ENCODE data around the gene HEXA. TPM values are rescaled to one million over a fixed set of nuclear protein-coding genes. Genes with fewer than 3 reads are reported as not detected.
A peak's percentile ranks its signal among the peaks of the same experiment; 100 is the strongest.
"Not testable (repeated sequence)": the region's sequence is repeated elsewhere in the genome, so short reads cannot be mapped to it uniquely, and the experiment has no call there.

Gene HEXA
- total RNA-seq (10 to 100 TPM; 81.9 to 98.1 (median 93.3) TPM), polyA plus RNA-seq (66.6 TPM)
- long read RNA-seq, donor 1, full-length matches to known transcripts = 136 of 149 reads
- long read RNA-seq, donor 1, partial matches to known transcripts = 5 of 149 reads
- long read RNA-seq, donor 1, other reads (novel, unspliced or antisense) = 8 of 149 reads
- long read RNA-seq, donor 2, full-length matches to known transcripts = 58 of 68 reads
- long read RNA-seq, donor 2, partial matches to known transcripts = 6 of 68 reads
- long read RNA-seq, donor 2, other reads (novel, unspliced or antisense) = 4 of 68 reads
- long read RNA-seq, donor 3, full-length matches to known transcripts = 409 of 446 reads
- long read RNA-seq, donor 3, partial matches to known transcripts = 11 of 446 reads
- long read RNA-seq, donor 3, other reads (novel, unspliced or antisense) = 26 of 446 reads
- long read RNA-seq, donor 4, full-length matches to known transcripts = 81 of 91 reads
- long read RNA-seq, donor 4, partial matches to known transcripts = 3 of 91 reads
- long read RNA-seq, donor 4, other reads (novel, unspliced or antisense) = 7 of 91 reads

- intact Hi-C loops (cut with DNase I) = no loop called here
- ATAC-seq (peak; percentile 97 to 98), DNase-seq (peak; percentile 99 to 100 (median 100))
- Histone ChIP-seq H3K4me1 (ENCODE audit: control insufficient read depth, insufficient read depth, low read length) (peaks cover 5% of the 10 kb centered on the region), H3K27ac (ENCODE audit: low read length) (peak within 1 kb of the TSS; percentile 80), H3K4me3 (ENCODE audit: low read length) (peak within 1 kb of the TSS; percentile 65), H3K27me3 (ENCODE audit: control insufficient read depth, insufficient read depth) (no peaks in the 10 kb centered on the region), H3K9me3 (ENCODE audit: control insufficient read depth, low read length) (no peaks in the 10 kb centered on the region)
- WGBS = under 1% methylated on average over 50 of the region's 50 CpGs
These were observed at the start of gene HEXA for GRCh38 chr15:72375846-72376581. HEXA (minus strand) TSS chr15:72376014; CDS start chr15:72375972, 42 bp downstream.

GRCh38 chr15:72423256-72423655 is 47.4 kb upstream of the HEXA start:
- Histone ChIP-seq H3K9me3 (ENCODE audit: control insufficient read depth, low read length) (no peaks in the 10 kb centered on the region), H3K4me1 (ENCODE audit: control insufficient read depth, insufficient read depth, low read length) (no peaks in the 10 kb centered on the region), H3K27ac (ENCODE audit: low read length) (no peak overlapping the region), H3K27me3 (ENCODE audit: control insufficient read depth, insufficient read depth) (no peaks in the 10 kb centered on the region), H3K4me3 (ENCODE audit: low read length) (no peak overlapping the region)
- DNase-seq (no peak), ATAC-seq (no peak)
- intact Hi-C loops (cut with DNase I) = no loop called here
- 65% methylated on average over 2 of the region's 2 CpGs for WGBS

- H3K27me3 ChIP-seq (ENCODE audit: control insufficient read depth, insufficient read depth) = no peaks in the 10 kb centered on the region
- DNase-seq = no peak
- 62% methylated on average over 1 of the region's 1 CpG for WGBS
- H3K4me1 ChIP-seq (ENCODE audit: control insufficient read depth, insufficient read depth, low read length) = no peaks in the 10 kb centered on the region
- H3K4me3 ChIP-seq (ENCODE audit: low read length) = no peak overlapping the region
- no peak overlapping the region for H3K27ac ChIP-seq (ENCODE audit: low read length)
- ATAC-seq = no peak
- no peaks in the 10 kb centered on the region for H3K9me3 ChIP-seq (ENCODE audit: control insufficient read depth, low read length)
- intact Hi-C loops (cut with DNase I) = no loop called here
These were observed 45.7 kb upstream of the HEXA start for GRCh38 chr15:72421484-72421883.

GRCh38 chr15:72420576-72420975 is 44.8 kb upstream of the HEXA start:
- intact Hi-C loops (cut with DNase I) = no loop called here
- H3K4me1 ChIP-seq (ENCODE audit: control insufficient read depth, insufficient read depth, low read length) = no peaks in the 10 kb centered on the region
- ATAC-seq (no peak), DNase-seq (no peak)
- 66% methylated on average over 2 of the region's 2 CpGs for WGBS
- H3K4me3 ChIP-seq (ENCODE audit: low read length) = no peak overlapping the region
- no peaks in the 10 kb centered on the region for H3K9me3 ChIP-seq (ENCODE audit: control insufficient read depth, low read length)
- H3K27me3 ChIP-seq (ENCODE audit: control insufficient read depth, insufficient read depth) = no peaks in the 10 kb centered on the region
- no peak overlapping the region for H3K27ac ChIP-seq (ENCODE audit: low read length)

- not testable (repeated sequence) for H3K4me1 ChIP-seq (ENCODE audit: control insufficient read depth, insufficient read depth, low read length)
These were observed 44.0 kb upstream of the HEXA start for GRCh38 chr15:72419768-72420167.

GRCh38 chr15:72415304-72415703 is 39.5 kb upstream of the HEXA start:
- WGBS = 60% methylated on average over 2 of the region's 2 CpGs
- DNase-seq (no peak), ATAC-seq (no peak)
- Histone ChIP-seq H3K27me3 (ENCODE audit: control insufficient read depth, insufficient read depth) (no peaks in the 10 kb centered on the region), H3K27ac (ENCODE audit: low read length) (no peak overlapping the region), H3K4me3 (ENCODE audit: low read length) (no peak overlapping the region), H3K9me3 (ENCODE audit: control insufficient read depth, low read length) (no peaks in the 10 kb centered on the region), H3K4me1 (ENCODE audit: control insufficient read depth, insufficient read depth, low read length) (no peaks in the 10 kb centered on the region)
- intact Hi-C loops (cut with DNase I) = no loop called here

More at GRCh38 chr15:72419768-72420167, 44.0 kb upstream of the HEXA start:
- H3K4me3 ChIP-seq (ENCODE audit: low read length); intact Hi-C loops (cut with DNase I); H3K27ac ChIP-seq (ENCODE audit: low read length); ATAC-seq; H3K27me3 ChIP-seq (ENCODE audit: control insufficient read depth, insufficient read depth); H3K9me3 ChIP-seq (ENCODE audit: control insufficient read depth, low read length); DNase-seq: not testable (repeated sequence)
- WGBS = 80% methylated on average over 3 of the region's 3 CpGs

GRCh38 chr15:72413337-72413736 is 37.5 kb upstream of the HEXA start:
- intact Hi-C loops (cut with DNase I) = not testable (repeated sequence)
- 80% methylated on average over 3 of the region's 3 CpGs for WGBS

GRCh38 chr15:72411544-72411943 is 35.7 kb upstream of the HEXA start:
- Histone ChIP-seq H3K27ac (ENCODE audit: low read length) (no peak overlapping the region), H3K4me3 (ENCODE audit: low read length) (no peak overlapping the region), H3K4me1 (ENCODE audit: control insufficient read depth, insufficient read depth, low read length) (no peaks in the 10 kb centered on the region), H3K27me3 (ENCODE audit: control insufficient read depth, insufficient read depth) (no peaks in the 10 kb centered on the region), H3K9me3 (ENCODE audit: control insufficient read depth, low read length) (no peaks in the 10 kb centered on the region)
- no peak for ATAC-seq
- intact Hi-C loops (cut with DNase I) = no loop called here
- DNase-seq = no peak
- 28% methylated on average over 1 of the region's 1 CpG for WGBS

More at GRCh38 chr15:72413337-72413736, 37.5 kb upstream of the HEXA start:
- not testable (repeated sequence) for DNase-seq; H3K27me3 ChIP-seq (ENCODE audit: control insufficient read depth, insufficient read depth); ATAC-seq; H3K9me3 ChIP-seq (ENCODE audit: control insufficient read depth, low read length); H3K4me1 ChIP-seq (ENCODE audit: control insufficient read depth, insufficient read depth, low read length); H3K27ac ChIP-seq (ENCODE audit: low read length); H3K4me3 ChIP-seq (ENCODE audit: low read length)

- Histone ChIP-seq H3K27me3 (ENCODE audit: control insufficient read depth, insufficient read depth) (no peaks in the 10 kb centered on the region), H3K27ac (ENCODE audit: low read length) (no peak overlapping the region), H3K4me1 (ENCODE audit: control insufficient read depth, insufficient read depth, low read length) (no peaks in the 10 kb centered on the region), H3K4me3 (ENCODE audit: low read length) (no peak overlapping the region), H3K9me3 (ENCODE audit: control insufficient read depth, low read length) (no peaks in the 10 kb centered on the region)
- no peak for ATAC-seq
- no peak for DNase-seq
- intact Hi-C loops (cut with DNase I) = no loop called here
- 86% methylated on average over 5 of the region's 5 CpGs for WGBS
These were observed 35.3 kb upstream of the HEXA start for GRCh38 chr15:72411111-72411510.

GRCh38 chr15:72406936-72407335 is 31.1 kb upstream of the HEXA start:
- WGBS = 76% methylated on average over 3 of the region's 3 CpGs

GRCh38 chr15:72404841-72405240 is 29.0 kb upstream of the HEXA start:
- no peak overlapping the region for H3K27ac ChIP-seq (ENCODE audit: low read length)
- H3K9me3 ChIP-seq (ENCODE audit: control insufficient read depth, low read length) = no peaks in the 10 kb centered on the region
- ATAC-seq (no peak), DNase-seq (no peak)
- H3K27me3 ChIP-seq (ENCODE audit: control insufficient read depth, insufficient read depth) = no peaks in the 10 kb centered on the region
- H3K4me1 ChIP-seq (ENCODE audit: control insufficient read depth, insufficient read depth, low read length) = peaks cover 2% of the 10 kb centered on the region
- no peak overlapping the region for H3K4me3 ChIP-seq (ENCODE audit: low read length)
- intact Hi-C loops (cut with DNase I) = no loop called here

More at GRCh38 chr15:72406936-72407335, 31.1 kb upstream of the HEXA start:
- no peak for ATAC-seq
- H3K4me3 ChIP-seq (ENCODE audit: low read length) = no peak overlapping the region
- no peak overlapping the region for H3K27ac ChIP-seq (ENCODE audit: low read length)
- DNase-seq = no peak
- no peaks in the 10 kb centered on the region for H3K9me3 ChIP-seq (ENCODE audit: control insufficient read depth, low read length)
- H3K4me1 ChIP-seq (ENCODE audit: control insufficient read depth, insufficient read depth, low read length) = peaks cover 2% of the 10 kb centered on the region
- no peaks in the 10 kb centered on the region for H3K27me3 ChIP-seq (ENCODE audit: control insufficient read depth, insufficient read depth)
- intact Hi-C loops (cut with DNase I) = no loop called here
